ENCODE measurements around the gene HAUS1. TPM values are rescaled to one million over a fixed set of nuclear protein-coding genes. Genes with fewer than 3 reads are reported as not detected.

Gene HAUS1
- total RNA-seq, 1 donor from 2014 or later: 20.9 TPM

- H3K4me1 ChIP-seq: no peaks in the 10 kb centered on the region
- DNase-seq (ENCODE audit: extremely low spot score in 2 of 2): no peak
- H3K36me3 ChIP-seq: no peaks in the 10 kb centered on the region
- no peaks in the 10 kb centered on the region for H3K27me3 ChIP-seq
- no peak overlapping the region for H3K4me3 ChIP-seq
- H3K27ac ChIP-seq: no peak overlapping the region
- H3K9me3 ChIP-seq: no peaks in the 10 kb centered on the region
- TF ChIP-seq POLR2A (IDR thresholded peaks at IDR 0.05): no peak
- TF ChIP-seq POLR2AphosphoS5 (IDR thresholded peaks at IDR 0.05; ENCODE audit: insufficient read depth in 1 of 2, low read depth in 1 of 2): no peak
- no peak for TF ChIP-seq CTCF (IDR thresholded peaks at IDR 0.05)
- intact Hi-C loops (cut with DNase I): no loop called here
Measured at GRCh38 chr18:46140173-46140572, 36.0 kb downstream of the HAUS1 start.

- H3K9me3 ChIP-seq: no peaks in the 10 kb centered on the region
- intact Hi-C loops (cut with DNase I): no loop called here
Measured at GRCh38 chr18:46141199-46141598, 37.0 kb downstream of the HAUS1 start.

GRCh38 chr18:46148810-46149209 is 44.6 kb downstream of the HAUS1 start:
- H3K4me3 ChIP-seq: no peak overlapping the region
- peak; percentile 30 to 42 (median 37) for TF ChIP-seq CTCF (IDR thresholded peaks at IDR 0.05)
- TF ChIP-seq POLR2A (IDR thresholded peaks at IDR 0.05): no peak
- no peak for DNase-seq (ENCODE audit: extremely low spot score in 2 of 2)
- no peaks in the 10 kb centered on the region for H3K36me3 ChIP-seq
- H3K27me3 ChIP-seq: no peaks in the 10 kb centered on the region
- no peaks in the 10 kb centered on the region for H3K4me1 ChIP-seq
- no peaks in the 10 kb centered on the region for H3K9me3 ChIP-seq
- no peak overlapping the region for H3K27ac ChIP-seq
- intact Hi-C loops (cut with DNase I): no loop called here

More at GRCh38 chr18:46141199-46141598, 37.0 kb downstream of the HAUS1 start:
- Histone ChIP-seq H3K27me3 (no peaks in the 10 kb centered on the region), H3K4me3 (no peak overlapping the region), H3K27ac (no peak overlapping the region), H3K36me3 (no peaks in the 10 kb centered on the region), H3K4me1 (no peaks in the 10 kb centered on the region)
- TF ChIP-seq POLR2AphosphoS5 (IDR thresholded peaks at IDR 0.05; ENCODE audit: insufficient read depth in 1 of 2, low read depth in 1 of 2) (no peak), CTCF (IDR thresholded peaks at IDR 0.05) (no peak), POLR2A (IDR thresholded peaks at IDR 0.05) (no peak)
- DNase-seq (ENCODE audit: extremely low spot score in 2 of 2): no peak

- no peak for DNase-seq (ENCODE audit: extremely low spot score in 2 of 2)
- intact Hi-C loops (cut with DNase I): loop anchor here (10.0 kb wide), 1 partner anchor 502 kb away; the partner anchor contains the start of gene LOXHD1
Measured at GRCh38 chr18:46152436-46152807, 48.2 kb downstream of the HAUS1 start.

More at GRCh38 chr18:46152436-46152807, 48.2 kb downstream of the HAUS1 start:
- H3K4me3 ChIP-seq: no peak overlapping the region
- H3K27ac ChIP-seq: no peak overlapping the region
- no peaks in the 10 kb centered on the region for H3K27me3 ChIP-seq
- no peaks in the 10 kb centered on the region for H3K4me1 ChIP-seq
- TF ChIP-seq POLR2AphosphoS5 (IDR thresholded peaks at IDR 0.05; ENCODE audit: insufficient read depth in 1 of 2, low read depth in 1 of 2) (no peak), CTCF (IDR thresholded peaks at IDR 0.05) (no peak), POLR2A (IDR thresholded peaks at IDR 0.05) (no peak)
- H3K36me3 ChIP-seq: no peaks in the 10 kb centered on the region
- no peaks in the 10 kb centered on the region for H3K9me3 ChIP-seq

All from vagina (tissue), 2 donors.